ENCODE data around the gene MDGA2. TPM values are rescaled to one million over a fixed set of nuclear protein-coding genes. Genes with fewer than 3 reads are reported as not detected.

The MDGA2 gene
- total RNA-seq, 1 experiment from 2014 or later, result not detected

- Mint-ChIP-seq H3K27me3 (ENCODE audit: unreplicated experiment) (no peaks in the 10 kb centered on the region), H3K36me3 (ENCODE audit: insufficient read depth, unreplicated experiment) (no peaks in the 10 kb centered on the region), H3K4me3 (ENCODE audit: low read depth, unreplicated experiment) (no peak overlapping the region), H3K9me3 (ENCODE audit: low read depth, unreplicated experiment) (peaks cover 11% of the 10 kb centered on the region), H3K4me1 (ENCODE audit: low read depth, unreplicated experiment) (no peaks in the 10 kb centered on the region), H3K27ac (ENCODE audit: unreplicated experiment) (no peak overlapping the region)
- intact Hi-C loops (cut with micrococcal nuclease; ENCODE audit: unreplicated experiment), result no loop called here
- CTCF ChIA-PET, result no interaction called here
- BruUV-seq (replicated peaks), result no TSS peak
- no peak for TF ChIP-seq CTCF (IDR thresholded peaks at IDR 0.05; ENCODE audit: unreplicated experiment)
- DNase-seq, result no peak
Observed at GRCh38 chr14:47590767-47591495, 84.5 kb downstream of the MDGA2 start.

GRCh38 chr14:47585447-47585846 is 90.0 kb downstream of the MDGA2 start:
- intact Hi-C loops (cut with micrococcal nuclease; ENCODE audit: unreplicated experiment), result no loop called here
- CTCF ChIA-PET, result no interaction called here
- Mint-ChIP-seq H3K27me3 (ENCODE audit: unreplicated experiment) (no peaks in the 10 kb centered on the region), H3K4me3 (ENCODE audit: low read depth, unreplicated experiment) (no peak overlapping the region), H3K36me3 (ENCODE audit: insufficient read depth, unreplicated experiment) (no peaks in the 10 kb centered on the region), H3K27ac (ENCODE audit: unreplicated experiment) (no peak overlapping the region), H3K4me1 (ENCODE audit: low read depth, unreplicated experiment) (no peaks in the 10 kb centered on the region), H3K9me3 (ENCODE audit: low read depth, unreplicated experiment) (peaks cover 8% of the 10 kb centered on the region)
- no peak for TF ChIP-seq CTCF (IDR thresholded peaks at IDR 0.05; ENCODE audit: unreplicated experiment)
- DNase-seq, result no peak
- no TSS peak for BruUV-seq (replicated peaks)

- TF ChIP-seq CTCF (IDR thresholded peaks at IDR 0.05; ENCODE audit: unreplicated experiment), result no peak
- no peak for DNase-seq
- Mint-ChIP-seq H3K4me3 (ENCODE audit: low read depth, unreplicated experiment) (no peak overlapping the region), H3K9me3 (ENCODE audit: low read depth, unreplicated experiment) (peaks cover 12% of the 10 kb centered on the region), H3K36me3 (ENCODE audit: insufficient read depth, unreplicated experiment) (no peaks in the 10 kb centered on the region), H3K4me1 (ENCODE audit: low read depth, unreplicated experiment) (no peaks in the 10 kb centered on the region), H3K27me3 (ENCODE audit: unreplicated experiment) (no peaks in the 10 kb centered on the region), H3K27ac (ENCODE audit: unreplicated experiment) (no peak overlapping the region)
- BruUV-seq (replicated peaks), result no TSS peak
- CTCF ChIA-PET, result no interaction called here
- intact Hi-C loops (cut with micrococcal nuclease; ENCODE audit: unreplicated experiment), result no loop called here
Observed at GRCh38 chr14:47567273-47567672, 108.1 kb downstream of the MDGA2 start.

GRCh38 chr14:47557894-47558293 is 117.5 kb downstream of the MDGA2 start:
- Mint-ChIP-seq H3K4me3 (ENCODE audit: low read depth, unreplicated experiment) (no peak overlapping the region), H3K36me3 (ENCODE audit: insufficient read depth, unreplicated experiment) (no peaks in the 10 kb centered on the region), H3K27me3 (ENCODE audit: unreplicated experiment) (no peaks in the 10 kb centered on the region), H3K4me1 (ENCODE audit: low read depth, unreplicated experiment) (no peaks in the 10 kb centered on the region), H3K9me3 (ENCODE audit: low read depth, unreplicated experiment) (peaks cover 8% of the 10 kb centered on the region), H3K27ac (ENCODE audit: unreplicated experiment) (no peak overlapping the region)
- DNase-seq, result no peak
- CTCF ChIA-PET, result no interaction called here
- intact Hi-C loops (cut with micrococcal nuclease; ENCODE audit: unreplicated experiment), result no loop called here
- no TSS peak for BruUV-seq (replicated peaks)
- TF ChIP-seq CTCF (IDR thresholded peaks at IDR 0.05; ENCODE audit: unreplicated experiment), result no peak
